ENCODE data around the gene PRKX.
"Not testable (repeated sequence)": the region's sequence is repeated elsewhere in the genome, so short reads cannot be mapped to it uniquely, and the experiment has no call there.

DNA sequence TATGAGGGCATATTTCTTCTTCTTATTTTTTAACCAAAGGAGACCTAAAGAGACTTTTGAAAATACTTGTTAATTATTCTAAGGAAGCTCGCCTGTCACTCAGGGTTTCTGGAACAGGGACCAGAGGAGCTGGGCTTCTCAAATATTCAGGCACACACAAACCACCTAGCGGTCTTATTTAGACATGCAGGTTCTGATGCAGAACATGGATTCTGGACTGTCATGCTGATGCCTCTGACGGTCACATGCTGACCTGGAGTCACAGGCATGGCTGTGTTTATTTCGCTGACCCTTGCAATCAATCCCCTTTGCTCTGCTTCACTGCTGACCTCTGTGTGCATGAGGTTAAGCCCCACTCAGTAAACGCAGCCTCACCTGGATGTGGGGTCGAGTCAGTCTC is 101.7 kb downstream of the PRKX start:
- TF ChIP-seq, protein P1, sequence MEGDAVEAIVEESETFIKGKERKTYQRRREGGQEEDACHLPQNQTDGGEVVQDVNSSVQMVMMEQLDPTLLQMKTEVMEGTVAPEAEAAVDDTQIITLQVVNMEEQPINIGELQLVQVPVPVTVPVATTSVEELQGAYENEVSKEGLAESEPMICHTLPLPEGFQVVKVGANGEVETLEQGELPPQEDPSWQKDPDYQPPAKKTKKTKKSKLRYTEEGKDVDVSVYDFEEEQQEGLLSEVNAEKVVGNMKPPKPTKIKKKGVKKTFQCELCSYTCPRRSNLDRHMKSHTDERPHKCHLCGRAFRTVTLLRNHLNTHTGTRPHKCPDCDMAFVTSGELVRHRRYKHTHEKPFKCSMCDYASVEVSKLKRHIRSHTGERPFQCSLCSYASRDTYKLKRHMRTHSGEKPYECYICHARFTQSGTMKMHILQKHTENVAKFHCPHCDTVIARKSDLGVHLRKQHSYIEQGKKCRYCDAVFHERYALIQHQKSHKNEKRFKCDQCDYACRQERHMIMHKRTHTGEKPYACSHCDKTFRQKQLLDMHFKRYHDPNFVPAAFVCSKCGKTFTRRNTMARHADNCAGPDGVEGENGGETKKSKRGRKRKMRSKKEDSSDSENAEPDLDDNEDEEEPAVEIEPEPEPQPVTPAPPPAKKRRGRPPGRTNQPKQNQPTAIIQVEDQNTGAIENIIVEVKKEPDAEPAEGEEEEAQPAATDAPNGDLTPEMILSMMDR (IDR thresholded peaks at IDR 0.05) = not testable (repeated sequence)
- not testable (repeated sequence) for TF ChIP-seq POLR2A (IDR thresholded peaks at IDR 0.05)
